Pancreas (tissue), 10 donors: ENCODE data around the gene DCDC2B. TPM values are rescaled to one million over a fixed set of nuclear protein-coding genes. Genes with fewer than 3 reads are reported as not detected.

Experiments used
- ATAC-seq, 4 donors: fragments of 200-7000 bp; cut with Tn5 transposase; one replicate each; pipeline versions ENCODE4 v1.8.0 to v1.9.1; 2020; ENCODE audit warnings: mild to moderate bottlenecking in 4 of 4, moderate library complexity in 4 of 4
- DNase-seq, 6 donors: peaks; one replicate each; pipeline ENCODE4 v3.0.0-alpha.2; 2020
- FAIRE-seq: peaks from 2 replicates; lab custom pipeline; 2012; peaks lifted over from hg19 to GRCh38; lab: Jason Lieb, UNC
- H3K27ac ChIP-seq, 4 donors: fragments of 200-600 bp; sonication (generic); 1 replicate in 3 of 4; 2 replicates in 1 of 4; pipeline versions ENCODE4 v1.5.0 to v1.8.0; 2020
- H3K27me3 ChIP-seq, 4 donors: fragments of 200-600 bp; one replicate each; pipeline ENCODE4 v1.8.0; 2021
- H3K36me3 ChIP-seq, 3 donors: fragments of 200-600 bp; sonication (generic) in 1 of 3; one replicate each; pipeline versions ENCODE4 v1.5.0 to v1.8.0; 2020 to 2021
- H3K4me1 ChIP-seq, 3 donors: fragments of 200-600 bp; one replicate each; pipeline ENCODE4 v1.8.0; 2021
- H3K4me3 ChIP-seq, 4 donors: fragments of 200-600 bp; sonication (generic) in 2 of 4; one replicate each; pipeline versions ENCODE4 v1.5.0 to v1.8.0; 2020 to 2021
- H3K9me3 ChIP-seq, 4 donors: fragments of 200-600 bp; one replicate each; pipeline ENCODE4 v1.8.0; 2021
- WGBS, 2 donors: extraction: QIAGEN DNeasy Blood & Tissue Kit; methylation state at CpG; one replicate each; pipeline ENCODE4 v1.1.7; 2013; 5-methylcytosine and 5-hydroxymethylcytosine counted together
- intact Hi-C, 3 donors: fragments of 100-400 bp; cut with DNase I; formaldehyde crosslinking; loops; one replicate each; pipeline versions ENCODE4 v1.11.1 to v1.14.2; 2022
- polyA plus RNA-seq, 2 donors: library from polyadenylated mRNA; stranded (reverse); fragments of 200-250 nt; gene quantifications; one replicate each; pipeline ENCODE4 v1.2.3, GENCODE V29; 2013
- total RNA-seq, 6 donors: library from RNA; stranded (reverse); fragmentation: NEBNext Ultra II Directional in 4 of 6; extraction: Animal tissue kit (Norgen Biotek cat#: 25700) in 4 of 6; gene quantifications; one replicate each; pipeline versions ENCODE4 v1.2.1 to v1.2.4, GENCODE V29; 2021 to 2023
- TF ChIP-seq, protein P1 (sequence below), 4 donors: fragments of 200-600 bp; sonication (generic) in 3 of 4; IDR thresholded peaks; one replicate each; pipeline versions ENCODE4 v1.5.0 to v1.8.0; 2021; ENCODE audit warnings: antibody characterized with exemption in 4 of 4
- donor health status: healthy with polysubstance abuse.
- donor health status: DM: no; HTN: no; CAD: no; lungs with moderate emphysema.
- donor health status: DM: no; HTN: no; CAD: no.
- donor health status: control.
- donor health status: control.
- donor health status: Bipolar disorder and iron deficiency.
- donor health status: DM: yes; HTN: yes; CAD: no.
- donor health status: DM: no; HTN: no; CAD: no.
- donor health status: DM: no; HTN: no; CAD: no.
- donor health status: DM: yes; HTN: yes; CAD: no.

DCDC2B gene
- total and polyA plus RNA-seq, 8 donors, result 0.05 to 0.11 TPM; not detected in 6

DNA sequence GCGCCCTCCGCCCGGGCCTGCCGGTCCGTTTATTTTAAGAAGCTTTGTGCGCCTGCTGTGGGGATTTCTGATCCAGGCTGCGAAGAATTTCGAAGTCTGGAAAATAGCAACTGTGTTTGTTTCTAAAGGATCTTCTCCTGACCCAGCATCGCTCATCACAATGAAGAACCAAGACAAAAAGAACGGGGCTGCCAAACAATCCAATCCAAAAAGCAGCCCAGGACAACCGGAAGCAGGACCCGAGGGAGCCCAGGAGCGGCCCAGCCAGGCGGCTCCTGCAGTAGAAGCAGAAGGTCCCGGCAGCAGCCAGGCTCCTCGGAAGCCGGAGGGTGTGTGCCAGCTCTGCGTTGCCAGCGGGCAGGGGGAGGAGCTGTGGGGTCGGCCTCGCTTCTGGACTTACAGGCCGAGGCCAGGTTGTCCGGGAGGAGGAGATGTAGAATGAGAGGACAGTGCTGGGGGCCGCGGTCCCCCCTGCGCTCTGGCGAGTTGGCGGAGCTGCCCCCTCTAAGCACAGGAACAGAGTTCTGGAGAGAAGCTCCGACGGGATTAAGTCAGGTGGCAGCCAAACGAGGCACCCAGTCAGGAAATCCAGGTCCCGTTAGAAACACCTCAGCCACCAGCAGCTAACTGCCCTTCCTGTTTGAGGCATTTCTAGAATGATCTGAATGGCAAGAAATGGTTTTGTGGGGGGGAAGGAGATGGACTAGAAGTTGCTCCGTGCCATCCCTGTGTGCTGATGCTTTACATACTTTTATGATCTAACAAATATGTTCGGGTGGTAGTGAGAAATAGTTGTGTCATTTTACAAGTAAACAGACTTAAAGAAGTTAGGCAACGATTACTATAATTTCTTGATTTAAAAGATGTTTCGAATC, 28.5 kb upstream of the DCDC2B start:
- Histone ChIP-seq H3K9me3 (no peaks in the 10 kb centered on the region), H3K4me3 (peak overlapping the region; percentile 46 to 80 (median 67)), H3K27me3 (no peaks in the 10 kb centered on the region), H3K4me1 (peaks cover 0 to 20% (median 15%) of the 10 kb centered on the region in 3 donors), H3K27ac (peak overlapping the region; percentile 75 to 93 (median 82)), H3K36me3 (peaks cover 0 to 19% (median 5%) of the 10 kb centered on the region in 3 donors)
- TF ChIP-seq, protein P1, sequence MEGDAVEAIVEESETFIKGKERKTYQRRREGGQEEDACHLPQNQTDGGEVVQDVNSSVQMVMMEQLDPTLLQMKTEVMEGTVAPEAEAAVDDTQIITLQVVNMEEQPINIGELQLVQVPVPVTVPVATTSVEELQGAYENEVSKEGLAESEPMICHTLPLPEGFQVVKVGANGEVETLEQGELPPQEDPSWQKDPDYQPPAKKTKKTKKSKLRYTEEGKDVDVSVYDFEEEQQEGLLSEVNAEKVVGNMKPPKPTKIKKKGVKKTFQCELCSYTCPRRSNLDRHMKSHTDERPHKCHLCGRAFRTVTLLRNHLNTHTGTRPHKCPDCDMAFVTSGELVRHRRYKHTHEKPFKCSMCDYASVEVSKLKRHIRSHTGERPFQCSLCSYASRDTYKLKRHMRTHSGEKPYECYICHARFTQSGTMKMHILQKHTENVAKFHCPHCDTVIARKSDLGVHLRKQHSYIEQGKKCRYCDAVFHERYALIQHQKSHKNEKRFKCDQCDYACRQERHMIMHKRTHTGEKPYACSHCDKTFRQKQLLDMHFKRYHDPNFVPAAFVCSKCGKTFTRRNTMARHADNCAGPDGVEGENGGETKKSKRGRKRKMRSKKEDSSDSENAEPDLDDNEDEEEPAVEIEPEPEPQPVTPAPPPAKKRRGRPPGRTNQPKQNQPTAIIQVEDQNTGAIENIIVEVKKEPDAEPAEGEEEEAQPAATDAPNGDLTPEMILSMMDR (IDR thresholded peaks at IDR 0.05), result no peak
- 4 to 5% methylated on average over 36 of the region's 36 CpGs for WGBS, 2 donors
- DNase-seq, result peak; percentile 47 to 83 (median 66)
- intact Hi-C loops, result no loop called here
- FAIRE-seq, result no peak
- peak; percentile 44 to 60 (median 56) for ATAC-seq

- 63 to 71% methylated on average over 9 of the region's 9 CpGs for WGBS, 2 donors
- H3K9me3 ChIP-seq, result no peaks in the 10 kb centered on the region
- TF ChIP-seq, protein P1 (IDR thresholded peaks at IDR 0.05), result no peak
- DNase-seq, result no peak
- H3K27ac ChIP-seq, result no peak overlapping the region
- intact Hi-C loops, result no loop called here
- no peak for FAIRE-seq
- ATAC-seq, result no peak
- H3K4me1 ChIP-seq, result peaks cover 0 to 20% (median 15%) of the 10 kb centered on the region in 3 donors
- H3K27me3 ChIP-seq, result no peaks in the 10 kb centered on the region
- peaks cover 0 to 19% (median 5%) of the 10 kb centered on the region in 3 donors for H3K36me3 ChIP-seq
- H3K4me3 ChIP-seq, result peak overlapping the region in 2 of 4 donors; percentile 71 to 80
Observed at GRCh38 chr1:32181065-32181464, 27.8 kb upstream of the DCDC2B start.

DNA sequence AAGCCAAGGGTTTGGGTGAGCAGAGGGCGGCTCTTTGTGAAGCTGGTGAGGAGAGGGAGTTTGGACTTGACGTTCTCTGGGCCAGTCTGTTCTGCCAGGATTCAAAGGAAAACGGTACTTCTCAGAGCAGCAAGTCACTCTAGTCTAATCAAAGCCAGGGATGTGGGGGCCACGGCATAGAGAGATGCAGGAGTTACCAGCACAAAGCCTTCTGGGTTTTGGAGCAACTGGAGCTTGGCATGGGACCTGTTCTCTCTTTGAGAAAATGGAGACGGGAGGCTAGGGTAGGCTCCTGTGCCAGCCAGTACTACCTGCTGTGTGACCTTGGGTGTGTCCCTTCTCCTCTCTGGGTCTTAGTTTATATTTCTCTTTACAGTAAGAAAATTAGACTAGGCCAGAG, 27.3 kb upstream of the DCDC2B start:
- WGBS, 2 donors, result 60 to 74% methylated on average over 5 of the region's 5 CpGs
- TF ChIP-seq, protein P1 (IDR thresholded peaks at IDR 0.05), result no peak
- Histone ChIP-seq H3K4me1 (peaks cover 0 to 20% (median 15%) of the 10 kb centered on the region in 3 donors), H3K36me3 (peaks cover 0 to 19% (median 5%) of the 10 kb centered on the region in 3 donors), H3K4me3 (peak overlapping the region in 1 of 4 donors; percentile 80), H3K27ac (no peak overlapping the region), H3K27me3 (no peaks in the 10 kb centered on the region), H3K9me3 (no peaks in the 10 kb centered on the region)
- ATAC-seq, result no peak
- FAIRE-seq, result no peak
- intact Hi-C loops, result no loop called here
- DNase-seq, result no peak

DNA sequence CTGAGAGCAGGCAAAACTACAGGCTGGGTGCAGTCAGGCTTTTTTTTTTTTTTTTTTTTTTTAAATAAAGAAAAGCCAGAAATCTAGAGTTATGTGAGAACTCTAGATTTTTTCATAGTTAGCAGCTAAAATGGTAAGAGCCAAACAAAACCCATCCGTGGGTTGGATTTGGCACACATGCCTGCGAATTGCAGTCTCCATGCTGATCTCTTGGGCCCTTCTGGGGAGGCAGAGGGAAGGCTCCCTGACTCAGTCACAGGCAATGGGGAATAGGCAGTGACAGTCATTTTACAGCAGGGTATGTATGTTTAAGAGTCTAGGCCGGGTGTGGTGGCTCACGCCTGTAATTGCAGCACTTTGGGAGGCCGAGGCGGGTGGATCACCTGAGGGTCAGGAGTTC, 26.8 kb upstream of the DCDC2B start:
- FAIRE-seq (no peak), DNase-seq (no peak), ATAC-seq (no peak)
- no peak overlapping the region for H3K27ac ChIP-seq
- TF ChIP-seq, protein P1 (IDR thresholded peaks at IDR 0.05), result no peak
- H3K9me3 ChIP-seq, result no peaks in the 10 kb centered on the region
- intact Hi-C loops, result no loop called here
- H3K36me3 ChIP-seq, result peaks cover 0 to 19% (median 5%) of the 10 kb centered on the region in 3 donors
- H3K4me1 ChIP-seq, result peaks cover 0 to 20% (median 15%) of the 10 kb centered on the region in 3 donors
- WGBS, 2 donors, result 91% methylated on average over 6 of the region's 6 CpGs
- peak overlapping the region in 1 of 4 donors; percentile 80 for H3K4me3 ChIP-seq
- no peaks in the 10 kb centered on the region for H3K27me3 ChIP-seq

- TF ChIP-seq, protein P1 (IDR thresholded peaks at IDR 0.05), result no peak
- intact Hi-C loops, result no loop called here
- H3K4me1 ChIP-seq, result peaks cover 0 to 20% (median 11%) of the 10 kb centered on the region in 3 donors
- FAIRE-seq, result no peak
- ATAC-seq, result no peak
- no peaks in the 10 kb centered on the region for H3K27me3 ChIP-seq
- H3K27ac ChIP-seq, result no peak overlapping the region
- H3K36me3 ChIP-seq, result peaks cover 10 to 44% (median 20%) of the 10 kb centered on the region in 3 donors
- H3K9me3 ChIP-seq, result no peaks in the 10 kb centered on the region
- no peak for DNase-seq
- H3K4me3 ChIP-seq, result no peak overlapping the region
Observed at GRCh38 chr1:32184650-32185049, 24.2 kb upstream of the DCDC2B start.
